ENCODE measurements around the gene ANXA4.

DNA sequence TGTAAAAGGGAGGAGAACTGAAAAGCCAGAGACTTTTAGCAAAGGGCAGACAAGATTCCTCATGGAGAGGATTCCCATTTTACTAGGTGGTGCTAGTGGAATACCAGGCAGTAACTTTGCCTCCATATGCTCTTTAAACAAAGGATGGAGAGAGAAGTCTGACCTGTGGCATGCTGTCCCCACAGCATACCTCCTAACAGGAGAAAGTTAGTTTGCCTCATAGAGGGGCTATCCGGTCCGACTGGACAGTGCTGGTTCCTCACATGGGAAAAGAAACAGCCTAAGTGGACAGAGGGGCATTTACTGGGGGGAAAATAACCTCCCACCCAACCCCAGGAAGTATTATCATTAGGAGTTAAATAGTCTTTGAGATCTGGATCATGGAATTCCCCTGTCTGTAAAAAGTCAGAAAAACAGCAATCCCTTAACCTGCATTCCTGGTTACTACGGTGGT lies 55.9 kb downstream of the ANXA4 start:
- no peak for TF ChIP-seq EZH2 (IDR thresholded peaks at IDR 0.05; ENCODE audit: low read depth)
- TF ChIP-seq, protein P1, sequence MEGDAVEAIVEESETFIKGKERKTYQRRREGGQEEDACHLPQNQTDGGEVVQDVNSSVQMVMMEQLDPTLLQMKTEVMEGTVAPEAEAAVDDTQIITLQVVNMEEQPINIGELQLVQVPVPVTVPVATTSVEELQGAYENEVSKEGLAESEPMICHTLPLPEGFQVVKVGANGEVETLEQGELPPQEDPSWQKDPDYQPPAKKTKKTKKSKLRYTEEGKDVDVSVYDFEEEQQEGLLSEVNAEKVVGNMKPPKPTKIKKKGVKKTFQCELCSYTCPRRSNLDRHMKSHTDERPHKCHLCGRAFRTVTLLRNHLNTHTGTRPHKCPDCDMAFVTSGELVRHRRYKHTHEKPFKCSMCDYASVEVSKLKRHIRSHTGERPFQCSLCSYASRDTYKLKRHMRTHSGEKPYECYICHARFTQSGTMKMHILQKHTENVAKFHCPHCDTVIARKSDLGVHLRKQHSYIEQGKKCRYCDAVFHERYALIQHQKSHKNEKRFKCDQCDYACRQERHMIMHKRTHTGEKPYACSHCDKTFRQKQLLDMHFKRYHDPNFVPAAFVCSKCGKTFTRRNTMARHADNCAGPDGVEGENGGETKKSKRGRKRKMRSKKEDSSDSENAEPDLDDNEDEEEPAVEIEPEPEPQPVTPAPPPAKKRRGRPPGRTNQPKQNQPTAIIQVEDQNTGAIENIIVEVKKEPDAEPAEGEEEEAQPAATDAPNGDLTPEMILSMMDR (conservative IDR thresholded peaks at IDR 0.05): no peak
